Thyroid gland (tissue), 4 donors: Measurements from ENCODE around the gene ZFP42.

Experiments used
- POLR2A ChIP-seq, 2 donors: fragments of 450-650 bp; IDR thresholded peaks; one replicate each; pipeline ENCODE4 v1.6.1; 2017; ENCODE audit warnings: antibody characterized with exemption in 2 of 2, mild to moderate bottlenecking in 2 of 2, moderate library complexity in 1 of 2
- TF ChIP-seq, protein P1 (sequence below), 6 experiments: fragments of 200-600 bp in 3 of 6; fragments of 450-650 bp in 3 of 6; sonication (generic) in 3 of 6; IDR thresholded peaks; one replicate each; pipeline ENCODE4 v1.5.1; 2016 to 2019; ENCODE audit warnings: antibody characterized with exemption in 6 of 6, mild to moderate bottlenecking in 2 of 6, inconsistent platforms in 1 of 6, moderate library complexity in 1 of 6

DNA sequence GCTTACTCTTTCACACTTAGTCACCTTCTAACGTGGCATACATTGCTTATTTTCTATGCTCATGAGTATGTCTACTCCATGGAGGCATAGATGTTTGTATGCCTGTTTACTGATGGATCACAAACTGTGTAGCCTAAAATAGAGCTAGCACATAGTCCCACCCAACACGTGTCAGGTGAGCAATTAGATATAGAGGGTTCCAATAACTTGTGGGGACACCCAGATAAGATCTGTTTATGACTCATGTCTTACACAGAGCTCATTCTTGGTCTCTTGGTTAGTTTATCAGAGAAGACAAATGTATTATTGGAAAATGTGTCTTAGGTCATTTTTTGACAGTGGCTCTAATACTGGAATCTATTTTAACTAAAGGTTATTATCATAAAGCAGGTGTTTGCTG, 6.8 kb downstream of the ZFP42 start:
- TF ChIP-seq, protein P1, sequence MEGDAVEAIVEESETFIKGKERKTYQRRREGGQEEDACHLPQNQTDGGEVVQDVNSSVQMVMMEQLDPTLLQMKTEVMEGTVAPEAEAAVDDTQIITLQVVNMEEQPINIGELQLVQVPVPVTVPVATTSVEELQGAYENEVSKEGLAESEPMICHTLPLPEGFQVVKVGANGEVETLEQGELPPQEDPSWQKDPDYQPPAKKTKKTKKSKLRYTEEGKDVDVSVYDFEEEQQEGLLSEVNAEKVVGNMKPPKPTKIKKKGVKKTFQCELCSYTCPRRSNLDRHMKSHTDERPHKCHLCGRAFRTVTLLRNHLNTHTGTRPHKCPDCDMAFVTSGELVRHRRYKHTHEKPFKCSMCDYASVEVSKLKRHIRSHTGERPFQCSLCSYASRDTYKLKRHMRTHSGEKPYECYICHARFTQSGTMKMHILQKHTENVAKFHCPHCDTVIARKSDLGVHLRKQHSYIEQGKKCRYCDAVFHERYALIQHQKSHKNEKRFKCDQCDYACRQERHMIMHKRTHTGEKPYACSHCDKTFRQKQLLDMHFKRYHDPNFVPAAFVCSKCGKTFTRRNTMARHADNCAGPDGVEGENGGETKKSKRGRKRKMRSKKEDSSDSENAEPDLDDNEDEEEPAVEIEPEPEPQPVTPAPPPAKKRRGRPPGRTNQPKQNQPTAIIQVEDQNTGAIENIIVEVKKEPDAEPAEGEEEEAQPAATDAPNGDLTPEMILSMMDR (IDR thresholded peaks at IDR 0.05): no peak
- TF ChIP-seq POLR2A (IDR thresholded peaks at IDR 0.05): no peak
